HCT116 (cell line): Measurements from ENCODE around the gene PRLR. TPM values are rescaled to one million over a fixed set of nuclear protein-coding genes. Genes with fewer than 3 reads are reported as not detected.

Experiments used
- ATAC-seq: fragments of 200-7000 bp; cut with Tn5 transposase; 2 replicates; pipeline ENCODE4 v1.9.1; 2020; ENCODE audit warnings: mild to moderate bottlenecking, moderate library complexity
- BruUV-seq: library from RNA; stranded (reverse); fragments of 400-500 nt; replicated peaks from 2 replicates; lab custom pipeline; 2021; lab: Mats Ljungman, UMichigan
- CTCF ChIA-PET: fragments of 300-600 bp; sonication (Branson Sonifier 250); formaldehyde crosslinking; loops from one replicate; lab custom pipeline; 2021; ENCODE audit warnings: antibody characterized with exemption; lab: Charles Lee
- POLR2A ChIA-PET: fragments of 300-600, 350-600 bp; sonication (Branson Sonifier 250); formaldehyde crosslinking; loops from one replicate; lab custom pipeline; 2021; ENCODE audit warnings: antibody characterized with exemption; lab: Charles Lee
- RAD21 ChIA-PET, 2 experiments: fragments of 300-600 bp; sonication (Branson Sonifier 250); formaldehyde crosslinking; loops; one replicate each; lab custom pipeline; 2023; ENCODE audit warnings: low total read pairs in 2 of 2; ENCODE audit not compliant: uncharacterized antibody in 2 of 2, unreplicated experiment in 2 of 2, low non-redundant PET in 1 of 2; lab: Charles Lee
- DNase-seq: peaks from one replicate; pipeline ENCODE4 v3.0.0-alpha.2; 2010; ENCODE audit warnings: low read depth, low spot score
- H2AFZ ChIP-seq: fragments of 200-600 bp; shearing (Covaris generic), sonication (generic); 2 replicates; pipeline ENCODE4 v1.6.1; 2017; ENCODE audit warnings: low read depth, mixed run types, mixed read lengths, antibody characterized with exemption, low read length; ENCODE audit not compliant: poor library complexity, severe bottlenecking
- H3K27ac ChIP-seq: 2 replicates; pipeline ENCODE4 v1.5.1; 2012; ENCODE audit warnings: low read depth, low read length
- H3K27me3 ChIP-seq: fragments of 200-600 bp; sonication (generic); 2 replicates; pipeline ENCODE4 v1.6.1; 2016; ENCODE audit warnings: mixed run types, low read length, mixed read lengths; ENCODE audit not compliant: insufficient read depth
- H3K36me3 ChIP-seq, 2 experiments: fragments of 200-500 bp in 1 of 2; fragments of 200-600 bp in 1 of 2; sonication (Bioruptor generic) in 1 of 2; sonication (generic) in 1 of 2; 2 replicates each; pipeline versions ENCODE4 v1.5.1 to v1.6.1; 2014 to 2016; ENCODE audit warnings: low read length in 2 of 2, inconsistent platforms in 1 of 2, mixed read lengths in 1 of 2, mixed run types in 1 of 2; ENCODE audit not compliant: insufficient read depth in 2 of 2, control insufficient read depth in 1 of 2
- H3K4me1 ChIP-seq, 2 experiments: fragments of 200-600 bp in 1 of 2; sonication (generic) in 1 of 2; 2 replicates each; pipeline versions ENCODE4 v1.5.1 to v1.6.1; 2012 to 2017; ENCODE audit warnings: low read length in 2 of 2, inconsistent platforms in 1 of 2, mild to moderate bottlenecking in 1 of 2, mixed read lengths in 1 of 2, mixed run types in 1 of 2, moderate library complexity in 1 of 2; ENCODE audit not compliant: insufficient read depth in 2 of 2, control insufficient read depth in 1 of 2
- H3K4me2 ChIP-seq: fragments of 200-600 bp; sonication (generic); 2 replicates; pipeline ENCODE4 v1.6.1; 2017; ENCODE audit warnings: mixed run types, low read length, mixed read lengths
- H3K4me3 ChIP-seq, 2 experiments: fragments of 200-600 bp in 1 of 2; sonication (generic) in 1 of 2; replicated peaks in 1 of 2; 2 replicates each; pipeline ENCODE4 v1.5.1; 2011 to 2016; ENCODE audit warnings: low read length in 2 of 2, control low read depth in 1 of 2, low read depth in 1 of 2, mild to moderate bottlenecking in 1 of 2, mixed read lengths in 1 of 2, mixed run types in 1 of 2
- H3K79me2 ChIP-seq: fragments of 200-600 bp; sonication (generic); 2 replicates; pipeline ENCODE4 v1.6.1; 2017; ENCODE audit warnings: mild to moderate bottlenecking, mixed run types, low read length, moderate library complexity, mixed read lengths; ENCODE audit not compliant: insufficient read depth
- H3K9ac ChIP-seq: fragments of 200-600 bp; sonication (generic); 2 replicates; pipeline ENCODE4 v1.6.1; 2016; ENCODE audit warnings: low read length, mixed read lengths
- H3K9me2 ChIP-seq: fragments of 200-600 bp; sonication (generic), shearing (Covaris generic); 2 replicates; pipeline ENCODE4 v1.6.1; 2017; ENCODE audit warnings: mixed run types, mild to moderate bottlenecking, moderate library complexity; ENCODE audit not compliant: insufficient read depth
- H3K9me3 ChIP-seq, 2 experiments: fragments of 200-500 bp in 1 of 2; fragments of 200-600 bp in 1 of 2; sonication (Bioruptor generic) in 1 of 2; sonication (generic) in 1 of 2; 2 replicates each; pipeline ENCODE4 v1.6.1; 2014 to 2017; ENCODE audit warnings: low read length in 2 of 2, mixed read lengths in 2 of 2, inconsistent platforms in 1 of 2, low read depth in 1 of 2, mild to moderate bottlenecking in 1 of 2, mixed run types in 1 of 2, moderate library complexity in 1 of 2; ENCODE audit not compliant: control insufficient read depth in 1 of 2, insufficient read depth in 1 of 2
- H4K20me1 ChIP-seq: fragments of 200-600 bp; sonication (generic), shearing (Covaris generic); 2 replicates; pipeline ENCODE4 v1.6.1; 2017; ENCODE audit warnings: mixed run types, mild to moderate bottlenecking, moderate library complexity; ENCODE audit not compliant: insufficient read depth
- ATF3 ChIP-seq: IDR thresholded peaks from 2 replicates; pipeline ENCODE4 v1.6.1; 2012
- CBX3 ChIP-seq: IDR thresholded peaks from 2 replicates; pipeline ENCODE4 v1.6.1; 2012; ENCODE audit warnings: low read depth
- ELF1 ChIP-seq: IDR thresholded peaks from 2 replicates; pipeline ENCODE4 v1.6.1; 2012; ENCODE audit warnings: low read depth, borderline replicate concordance
- JUND ChIP-seq: IDR thresholded peaks from 2 replicates; pipeline ENCODE4 v1.6.1; 2012
- POLR2A ChIP-seq: IDR thresholded peaks from 2 replicates; pipeline ENCODE4 v1.7.0; 2011; ENCODE audit warnings: borderline replicate concordance; ENCODE audit not compliant: insufficient read depth, insufficient read length; ENCODE audit errors: extremely low read depth
- REST ChIP-seq: IDR thresholded peaks from 2 replicates; pipeline ENCODE4 v1.6.1; 2012; ENCODE audit warnings: low read depth
- SIN3A ChIP-seq: IDR thresholded peaks from 2 replicates; pipeline ENCODE4 v1.6.1; 2012; ENCODE audit warnings: low read depth
- ZBTB33 ChIP-seq: IDR thresholded peaks from 2 replicates; pipeline ENCODE4 v1.6.1; 2011; ENCODE audit warnings: mild to moderate bottlenecking, low read length, moderate library complexity; ENCODE audit not compliant: insufficient replicate concordance; ENCODE audit errors: extremely low read depth
- ZNF274 ChIP-seq: fragments of 200-500 bp; sonication (Bioruptor generic); IDR thresholded peaks from 2 replicates; pipeline ENCODE4 v1.6.1; 2014; ENCODE audit warnings: mild to moderate bottlenecking, low read depth, low read length, inconsistent platforms
- intact Hi-C: fragments of 100-400 bp; cut with micrococcal nuclease; formaldehyde crosslinking; loops from 2 replicates; pipeline ENCODE4 v1.10.0; 2022
- total RNA-seq: library from RNA; stranded (reverse); gene quantifications from one replicate; pipeline ENCODE4 v1.2.1, GENCODE V29; 2021; ENCODE audit not compliant: unreplicated experiment

Gene PRLR
- total RNA-seq, 1 experiment from 2014 or later: 0.10 TPM

DNA sequence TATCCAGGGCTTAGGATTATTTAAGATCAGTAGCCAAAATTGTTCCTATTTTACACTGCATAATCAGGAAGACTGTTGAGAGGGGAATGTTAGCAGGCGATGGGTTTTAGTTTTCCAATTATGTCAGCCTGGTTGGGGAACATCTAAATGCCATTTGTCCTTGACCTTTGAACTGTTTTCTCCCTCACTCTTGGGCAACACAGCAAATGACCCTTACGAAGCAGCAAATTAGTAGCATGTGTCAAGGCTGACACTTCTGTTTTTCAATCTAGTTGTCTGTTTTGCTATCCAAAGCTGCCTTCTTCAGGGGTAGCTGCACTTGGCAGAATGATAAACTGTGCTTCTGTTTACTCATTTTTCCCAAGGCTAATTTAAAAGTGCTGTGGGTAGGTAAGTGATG is 104.5 kb downstream of the PRLR start:
- Histone ChIP-seq H3K4me2 (no peak overlapping the region), H3K9ac (no peak overlapping the region), H3K27ac (no peak overlapping the region), H3K79me2 (no peaks in the 10 kb centered on the region), H2AFZ (no peak overlapping the region), H3K4me3 (no peak overlapping the region), H4K20me1 (no peaks in the 10 kb centered on the region), H3K9me3 (no peaks in the 10 kb centered on the region), H3K27me3 (peaks cover 17% of the 10 kb centered on the region), H3K9me2 (no peaks in the 10 kb centered on the region), H3K4me1 (no peaks in the 10 kb centered on the region), H3K36me3 (no peaks in the 10 kb centered on the region)
- intact Hi-C loops: no loop called here
- no peak for TF ChIP-seq SIN3A
- no peak for TF ChIP-seq POLR2A
- no peak for ATAC-seq
- ChIA-PET CTCF (no interaction called here), RAD21 (no interaction called here), POLR2A (no interaction called here)
- DNase-seq: no peak
- BruUV-seq: no TSS peak

GRCh38 chr5:35124932-35125331 is 105.4 kb downstream of the PRLR start:
- H3K4me1 ChIP-seq: no peaks in the 10 kb centered on the region
- H3K4me3 ChIP-seq: no peak overlapping the region
- no peak overlapping the region for H3K27ac ChIP-seq
- RAD21 ChIA-PET: no interaction called here
- CTCF ChIA-PET: no interaction called here
- H4K20me1 ChIP-seq: no peaks in the 10 kb centered on the region
- H3K79me2 ChIP-seq: no peaks in the 10 kb centered on the region
- H3K9me3 ChIP-seq: no peaks in the 10 kb centered on the region
- intact Hi-C loops: no loop called here
- POLR2A ChIA-PET: no interaction called here
- ATAC-seq (no peak), DNase-seq (no peak)
- no peaks in the 10 kb centered on the region for H3K36me3 ChIP-seq
- no peak overlapping the region for H2AFZ ChIP-seq
- H3K9ac ChIP-seq: no peak overlapping the region
- no TSS peak for BruUV-seq
- no peak overlapping the region for H3K4me2 ChIP-seq
- H3K27me3 ChIP-seq: peaks cover 11% of the 10 kb centered on the region
- H3K9me2 ChIP-seq: no peaks in the 10 kb centered on the region
- no peak for TF ChIP-seq ZNF274

- intact Hi-C loops: no loop called here
- no peak overlapping the region for H3K9ac ChIP-seq
- no peak overlapping the region for H3K27ac ChIP-seq
- no peaks in the 10 kb centered on the region for H3K9me2 ChIP-seq
- H3K9me3 ChIP-seq: no peaks in the 10 kb centered on the region
- H2AFZ ChIP-seq: no peak overlapping the region
- H3K79me2 ChIP-seq: no peaks in the 10 kb centered on the region
- H3K4me3 ChIP-seq: no peak overlapping the region
- H3K4me1 ChIP-seq: no peaks in the 10 kb centered on the region
- no peaks in the 10 kb centered on the region for H3K36me3 ChIP-seq
- POLR2A ChIA-PET: no interaction called here
- RAD21 ChIA-PET: no interaction called here
- H3K4me2 ChIP-seq: no peak overlapping the region
- no TSS peak for BruUV-seq
- ATAC-seq (no peak), DNase-seq (no peak)
- peaks cover 4% of the 10 kb centered on the region; the same call in 1 of the 2 replicates for H3K27me3 ChIP-seq
- CTCF ChIA-PET: no interaction called here
- no peaks in the 10 kb centered on the region for H4K20me1 ChIP-seq
- TF ChIP-seq REST (no peak), JUND (no peak), ATF3 (no peak), ELF1 (no peak), ZBTB33 (no peak), CBX3 (no peak)
Measured at GRCh38 chr5:35122819-35123218, 107.5 kb downstream of the PRLR start.
